ENCODE data around the gene ZNF778.

- TF ChIP-seq CTCF (IDR thresholded peaks at IDR 0.05; ENCODE audit: insufficient read depth, low read length, poor library complexity, severe bottlenecking) (no peak), EZH2phosphoT487 (conservative IDR thresholded peaks at IDR 0.05; ENCODE audit: low read length) (no peak)
Measured at GRCh38 chr16:89280546-89281188, 63.2 kb downstream of the ZNF778 start.
